Measurements from ENCODE around the gene SIGLEC11. TPM values are rescaled to one million over a fixed set of nuclear protein-coding genes. Genes with fewer than 3 reads are reported as not detected.

Gene SIGLEC11
- total and polyA plus RNA-seq, 7 donors, result 0.60 to 2.5 (median 1.6) TPM; not detected in 1

- Histone ChIP-seq H3K4me1 (peaks cover 0 to 35% (median 27%) of the 10 kb centered on the region in 4 donors), H3K4me3 (no peak overlapping the region), H3K27me3 (no peaks in the 10 kb centered on the region), H3K9me3 (no peaks in the 10 kb centered on the region), H3K36me3 (peaks cover 4 to 65% (median 15%) of the 10 kb centered on the region in 4 donors), H3K27ac (no peak overlapping the region)
- no peak for TF ChIP-seq POLR2AphosphoS5 (IDR thresholded peaks at IDR 0.05)
- TF ChIP-seq CTCF (IDR thresholded peaks at IDR 0.05), result no peak
- TF ChIP-seq EP300 (IDR thresholded peaks at IDR 0.05), result no peak
- TF ChIP-seq POLR2A (IDR thresholded peaks at IDR 0.05), result no peak
- no peak for DNase-seq
- intact Hi-C loops (cut with DNase I), result no loop called here
- 85 to 88% methylated on average over 25 of the region's 25 CpGs for WGBS, 2 donors
Observed at GRCh38 chr19:49924004-49924880, 36.7 kb downstream of the SIGLEC11 start.

- Histone ChIP-seq H3K4me3 (no peak overlapping the region), H3K4me1 (peaks cover 0 to 30% (median 22%) of the 10 kb centered on the region in 4 donors), H3K36me3 (peaks cover 4 to 67% (median 15%) of the 10 kb centered on the region in 4 donors), H3K9me3 (no peaks in the 10 kb centered on the region), H3K27ac (no peak overlapping the region), H3K27me3 (no peaks in the 10 kb centered on the region)
- TF ChIP-seq POLR2A (IDR thresholded peaks at IDR 0.05) (no peak), POLR2AphosphoS5 (IDR thresholded peaks at IDR 0.05) (no peak), CTCF (IDR thresholded peaks at IDR 0.05) (no peak), EP300 (IDR thresholded peaks at IDR 0.05) (no peak)
- DNase-seq, result no peak
- 90 to 91% methylated on average over 31 of the region's 31 CpGs for WGBS, 2 donors
- intact Hi-C loops (cut with DNase I), result no loop called here
Observed at GRCh38 chr19:49923055-49924003, 37.6 kb downstream of the SIGLEC11 start.

GRCh38 chr19:49921871-49922795, 38.8 kb downstream of the SIGLEC11 start:
- Histone ChIP-seq H3K36me3 (peaks cover 4 to 71% (median 15%) of the 10 kb centered on the region in 4 donors), H3K27me3 (no peaks in the 10 kb centered on the region), H3K9me3 (no peaks in the 10 kb centered on the region), H3K27ac (no peak overlapping the region), H3K4me1 (peaks cover 0 to 18% (median 10%) of the 10 kb centered on the region in 4 donors), H3K4me3 (no peak overlapping the region)
- whole genome bisulfite sequencing, 2 donors, result 86 to 87% methylated on average over 22 of the region's 22 CpGs
- no peak for DNase-seq
- intact Hi-C loops (cut with DNase I), result no loop called here
- TF ChIP-seq POLR2A (IDR thresholded peaks at IDR 0.05) (no peak), POLR2AphosphoS5 (IDR thresholded peaks at IDR 0.05) (no peak), EP300 (IDR thresholded peaks at IDR 0.05) (no peak), CTCF (IDR thresholded peaks at IDR 0.05) (no peak)
